Stimulated activated memory B cell treated with anti-CD40 and anti-IgM and Interleukin-4, amounts not matched to agents 10 μg/mL and 1 μg/mL and 100 μg/mL, for 72 hours (primary cell): ENCODE data around the gene FBXO10.
"Not testable (repeated sequence)": the region's sequence is repeated elsewhere in the genome, so short reads cannot be mapped to it uniquely, and the experiment has no call there.

Experiments
- ATAC-seq: fragments of 150-1000 bp; cut with Tn5 transposase; 2 replicates; pipeline ENCODE4 v1.10.0; 2021
- H3K27ac Mint-ChIP-seq: one replicate; pipeline ENCODE4 v1.8.0; 2022; ENCODE audit warnings: mild to moderate bottlenecking, mixed read lengths
- H3K27me3 Mint-ChIP-seq: one replicate; pipeline ENCODE4 v1.8.0; 2022; ENCODE audit warnings: mixed read lengths
- H3K36me3 Mint-ChIP-seq: one replicate; pipeline ENCODE4 v1.8.0; 2022; ENCODE audit warnings: mixed read lengths
- H3K4me1 Mint-ChIP-seq: one replicate; pipeline ENCODE4 v1.8.0; 2022; ENCODE audit warnings: mixed read lengths
- H3K4me3 Mint-ChIP-seq: one replicate; pipeline ENCODE4 v1.8.0; 2022; ENCODE audit warnings: mild to moderate bottlenecking, moderate library complexity, mixed read lengths
- H3K9me3 Mint-ChIP-seq: one replicate; pipeline ENCODE4 v1.8.0; 2022; ENCODE audit warnings: mixed read lengths

The FBXO10 gene

DNA sequence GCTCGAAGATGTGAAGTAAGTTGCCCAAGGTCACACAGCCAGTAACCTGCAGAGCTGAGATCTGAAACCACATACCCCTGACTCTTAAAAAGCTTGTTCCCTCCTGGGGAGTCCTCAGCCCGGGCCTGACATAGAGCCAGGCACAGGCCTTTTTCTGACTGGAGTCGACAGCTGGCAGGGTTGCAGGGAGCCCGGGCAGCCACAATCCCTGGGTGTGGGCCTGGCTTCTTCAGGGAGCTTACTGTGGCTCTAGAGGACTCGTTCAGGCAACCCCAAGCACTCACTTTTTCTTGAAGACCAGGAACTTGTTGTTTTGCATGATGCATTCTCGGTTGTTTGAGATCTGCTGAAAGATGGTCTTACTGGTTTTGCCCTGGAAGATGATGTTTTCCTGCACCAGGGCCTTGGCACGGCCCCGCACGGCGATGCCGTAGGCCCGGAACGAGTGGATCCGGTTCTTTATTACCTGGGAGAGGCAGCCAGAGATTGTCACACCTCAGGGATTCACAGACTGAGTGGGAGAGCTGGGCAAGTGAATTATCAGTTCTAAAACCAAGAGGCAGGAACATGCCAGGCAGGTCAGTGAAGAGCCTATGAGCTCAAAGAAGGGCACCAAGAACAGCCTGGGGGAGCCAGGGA, 60.4 kb downstream of the FBXO10 start:
- no peak overlapping the region for H3K27ac Mint-ChIP-seq
- peaks cover 64% of the 10 kb centered on the region for H3K36me3 Mint-ChIP-seq
- H3K4me3 Mint-ChIP-seq = no peak overlapping the region
- no peaks in the 10 kb centered on the region for H3K9me3 Mint-ChIP-seq
- no peak for ATAC-seq
- peaks cover 16% of the 10 kb centered on the region for H3K4me1 Mint-ChIP-seq
- no peaks in the 10 kb centered on the region for H3K27me3 Mint-ChIP-seq

DNA sequence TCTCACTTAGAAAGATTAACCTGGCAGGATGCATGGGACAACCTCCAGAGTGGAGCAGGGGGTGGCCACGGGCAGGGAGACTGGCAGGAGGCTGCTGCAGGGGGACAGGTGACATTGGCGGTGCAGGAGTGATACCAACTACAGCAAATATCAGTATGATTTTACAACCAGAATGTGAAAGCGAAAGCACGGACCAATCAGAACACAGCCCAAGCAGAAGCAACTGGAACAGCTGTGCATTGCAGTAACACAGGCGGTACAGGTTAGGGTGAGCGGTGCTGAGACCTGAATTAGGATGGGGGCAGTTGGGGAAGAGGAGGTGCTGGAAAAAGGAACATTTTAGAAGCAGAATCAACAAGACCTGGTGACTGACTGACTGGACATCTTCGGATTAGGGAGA, 61.2 kb downstream of the FBXO10 start:
- no peak for ATAC-seq
- Mint-ChIP-seq H3K36me3 (peaks cover 58% of the 10 kb centered on the region), H3K27ac (no peak overlapping the region), H3K27me3 (no peaks in the 10 kb centered on the region), H3K9me3 (no peaks in the 10 kb centered on the region), H3K4me1 (peaks cover 16% of the 10 kb centered on the region), H3K4me3 (no peak overlapping the region)

DNA sequence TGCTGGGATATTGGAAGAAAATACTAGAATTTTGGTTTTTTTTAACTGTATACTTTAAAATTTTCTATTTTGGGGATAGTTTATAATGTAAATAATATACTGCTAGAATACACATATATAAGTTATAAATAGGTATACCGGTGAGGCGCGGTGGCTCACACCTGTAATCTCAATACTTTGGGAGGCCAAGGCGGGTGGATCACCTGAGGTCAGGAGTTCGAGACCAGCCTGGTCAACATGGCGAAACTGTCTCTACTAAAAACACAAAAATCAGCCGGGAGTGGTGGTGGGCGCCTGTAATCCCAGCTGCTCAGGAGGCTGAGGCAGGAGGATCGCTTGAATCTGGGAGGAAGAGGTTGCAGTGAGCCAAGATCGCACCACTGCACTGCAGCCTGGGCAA, 61.8 kb downstream of the FBXO10 start:
- H3K4me1 Mint-ChIP-seq = peaks cover 16% of the 10 kb centered on the region
- H3K27ac Mint-ChIP-seq, H3K9me3 Mint-ChIP-seq, H3K4me3 Mint-ChIP-seq, ATAC-seq, H3K27me3 Mint-ChIP-seq: not testable (repeated sequence)
- H3K36me3 Mint-ChIP-seq = peaks cover 58% of the 10 kb centered on the region

DNA sequence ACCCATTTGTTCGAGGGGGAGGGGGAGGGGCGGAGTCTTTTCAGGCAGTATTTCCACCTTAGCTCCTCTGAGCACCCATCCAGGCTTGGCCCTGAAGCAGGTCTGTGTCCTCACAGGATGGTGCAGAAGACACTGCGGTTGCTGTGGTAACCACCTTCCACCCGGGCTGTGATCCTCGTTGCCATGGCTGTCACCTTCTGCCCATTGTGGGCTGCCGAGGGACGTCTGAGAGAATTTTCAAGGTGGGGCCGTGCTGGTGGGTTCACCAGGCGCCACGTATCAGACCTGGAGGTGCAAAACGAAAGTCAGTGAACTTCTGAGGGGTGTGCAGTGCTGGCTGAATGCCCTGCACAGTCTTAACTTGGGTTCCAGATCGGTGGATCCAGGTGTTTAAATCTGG, 63.7 kb downstream of the FBXO10 start:
- Mint-ChIP-seq H3K27me3 (no peaks in the 10 kb centered on the region), H3K27ac (no peak overlapping the region), H3K9me3 (no peaks in the 10 kb centered on the region), H3K36me3 (peaks cover 61% of the 10 kb centered on the region), H3K4me1 (peaks cover 16% of the 10 kb centered on the region), H3K4me3 (no peak overlapping the region)
- no peak for ATAC-seq

DNA sequence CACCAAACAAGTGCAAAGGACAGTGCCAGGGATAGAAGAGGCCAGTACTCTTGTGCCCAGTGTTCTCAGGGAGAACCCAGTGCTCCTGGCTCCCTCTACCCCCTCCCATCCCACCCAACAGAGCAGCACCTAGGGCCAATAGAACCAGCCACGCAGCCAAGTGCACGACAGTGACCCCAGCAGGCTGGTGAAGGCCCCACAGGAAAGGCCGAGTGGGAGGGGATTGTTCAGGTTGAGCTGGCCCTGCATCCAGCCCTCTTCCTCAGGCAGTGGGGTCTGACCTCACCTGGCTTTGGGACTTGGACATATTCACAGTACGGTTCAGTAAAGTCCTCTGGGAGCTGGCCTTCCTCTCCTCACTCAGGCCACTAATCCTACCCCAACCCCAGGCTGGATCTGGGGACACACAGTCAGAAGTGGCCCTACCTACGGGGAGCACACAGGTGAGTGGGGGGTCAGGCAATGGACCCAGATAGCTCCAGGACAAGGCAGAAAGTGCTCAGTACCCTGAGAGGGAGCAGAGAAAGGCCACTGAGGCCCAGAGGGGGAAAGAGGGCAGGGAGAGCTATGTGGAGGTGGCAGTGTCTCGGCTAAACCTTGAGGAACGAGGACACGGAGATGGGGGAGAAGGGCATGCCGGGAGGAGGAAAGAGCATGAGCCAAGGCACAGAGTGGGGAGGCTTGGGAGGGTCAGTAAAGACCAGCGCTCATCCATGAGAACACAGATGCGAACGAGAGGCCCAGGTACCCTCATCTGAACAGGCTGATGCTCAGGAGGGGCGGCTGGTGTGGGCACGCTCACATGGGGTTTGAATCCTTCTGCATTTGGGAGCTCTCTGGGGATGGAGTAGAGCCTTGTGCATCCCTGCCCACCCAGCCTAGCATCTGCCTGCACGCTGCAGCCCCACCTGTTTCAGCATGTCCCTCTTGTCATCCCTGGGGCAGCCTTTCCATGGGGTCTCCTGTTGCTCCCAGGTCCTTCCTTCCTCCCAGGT, 64.9 kb downstream of the FBXO10 start:
- H3K27ac Mint-ChIP-seq = peak overlapping the region; percentile 73
- H3K36me3 Mint-ChIP-seq = peaks cover 67% of the 10 kb centered on the region
- peaks cover 16% of the 10 kb centered on the region for H3K4me1 Mint-ChIP-seq
- no peaks in the 10 kb centered on the region for H3K9me3 Mint-ChIP-seq
- peak; percentile 59 for ATAC-seq
- H3K4me3 Mint-ChIP-seq = no peak overlapping the region
- H3K27me3 Mint-ChIP-seq = no peaks in the 10 kb centered on the region

DNA sequence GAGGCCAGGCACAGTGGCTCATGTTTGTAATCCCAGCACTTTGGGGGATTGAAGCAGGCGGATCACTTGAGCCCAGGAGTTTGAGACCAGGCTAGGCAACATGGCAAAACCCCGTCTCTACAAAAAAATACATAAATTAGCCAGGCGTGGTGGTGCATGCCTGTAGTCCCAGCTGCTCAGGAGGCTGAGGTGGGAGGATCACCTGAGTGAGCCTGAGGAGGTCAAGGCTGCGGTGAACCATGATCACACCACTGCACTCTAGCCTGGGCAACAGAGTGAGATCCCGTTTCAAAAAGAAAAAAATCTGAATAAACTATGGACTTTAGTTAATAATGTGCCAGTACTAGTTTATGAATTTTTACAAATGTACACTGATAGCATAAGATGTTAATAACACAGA, 66.1 kb downstream of the FBXO10 start:
- ATAC-seq, H3K27ac Mint-ChIP-seq, H3K27me3 Mint-ChIP-seq, H3K4me3 Mint-ChIP-seq, H3K9me3 Mint-ChIP-seq: not testable (repeated sequence)
- peaks cover 60% of the 10 kb centered on the region for H3K36me3 Mint-ChIP-seq
- peaks cover 13% of the 10 kb centered on the region for H3K4me1 Mint-ChIP-seq

DNA sequence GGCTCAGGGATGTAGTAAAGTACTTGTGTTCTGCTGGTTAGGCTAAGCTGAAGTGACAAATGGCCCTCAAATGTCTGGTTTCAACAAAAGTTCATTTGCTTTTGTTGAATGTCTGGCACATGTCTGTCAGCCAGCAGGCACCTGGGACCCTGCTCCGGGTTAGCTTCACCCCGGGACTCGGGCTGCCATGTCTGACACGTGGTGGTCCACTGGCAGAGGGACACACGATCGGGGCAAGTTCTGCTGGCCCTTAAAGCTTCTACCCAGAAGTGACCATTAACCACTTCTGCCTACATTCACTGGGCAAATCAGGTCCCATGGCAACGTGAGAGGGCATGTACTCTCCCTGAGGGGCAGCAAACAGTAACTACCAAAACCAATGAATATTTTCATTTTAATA, 66.6 kb downstream of the FBXO10 start:
- Mint-ChIP-seq H3K27me3 (no peaks in the 10 kb centered on the region), H3K4me1 (peaks cover 10% of the 10 kb centered on the region), H3K4me3 (no peak overlapping the region), H3K9me3 (no peaks in the 10 kb centered on the region), H3K27ac (peak overlapping the region; percentile 65), H3K36me3 (peaks cover 55% of the 10 kb centered on the region)
- ATAC-seq = no peak

DNA sequence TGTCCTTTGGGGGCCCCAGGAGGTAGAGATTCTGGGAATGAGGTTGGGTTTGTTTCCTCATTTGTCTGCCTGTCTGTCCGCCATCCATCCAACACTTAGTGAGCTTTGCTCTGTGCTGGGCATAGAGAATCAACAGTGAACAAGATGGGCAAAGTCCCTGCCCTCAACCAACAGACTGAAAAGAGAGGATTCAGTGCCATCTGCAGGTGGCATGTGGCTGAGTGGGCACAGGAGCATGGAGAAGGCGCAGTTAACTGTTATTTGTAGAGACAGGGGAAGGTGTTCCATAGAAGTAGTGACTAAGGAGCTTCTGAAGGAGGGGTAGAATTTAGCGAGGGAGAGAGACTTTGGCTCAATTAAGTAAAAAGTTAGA, 67.4 kb downstream of the FBXO10 start:
- peaks cover 10% of the 10 kb centered on the region for H3K4me1 Mint-ChIP-seq
- no peak for ATAC-seq
- no peak overlapping the region for H3K4me3 Mint-ChIP-seq
- H3K36me3 Mint-ChIP-seq = peaks cover 54% of the 10 kb centered on the region
- H3K27ac Mint-ChIP-seq = peak overlapping the region; percentile 65
- no peaks in the 10 kb centered on the region for H3K9me3 Mint-ChIP-seq
- no peaks in the 10 kb centered on the region for H3K27me3 Mint-ChIP-seq

DNA sequence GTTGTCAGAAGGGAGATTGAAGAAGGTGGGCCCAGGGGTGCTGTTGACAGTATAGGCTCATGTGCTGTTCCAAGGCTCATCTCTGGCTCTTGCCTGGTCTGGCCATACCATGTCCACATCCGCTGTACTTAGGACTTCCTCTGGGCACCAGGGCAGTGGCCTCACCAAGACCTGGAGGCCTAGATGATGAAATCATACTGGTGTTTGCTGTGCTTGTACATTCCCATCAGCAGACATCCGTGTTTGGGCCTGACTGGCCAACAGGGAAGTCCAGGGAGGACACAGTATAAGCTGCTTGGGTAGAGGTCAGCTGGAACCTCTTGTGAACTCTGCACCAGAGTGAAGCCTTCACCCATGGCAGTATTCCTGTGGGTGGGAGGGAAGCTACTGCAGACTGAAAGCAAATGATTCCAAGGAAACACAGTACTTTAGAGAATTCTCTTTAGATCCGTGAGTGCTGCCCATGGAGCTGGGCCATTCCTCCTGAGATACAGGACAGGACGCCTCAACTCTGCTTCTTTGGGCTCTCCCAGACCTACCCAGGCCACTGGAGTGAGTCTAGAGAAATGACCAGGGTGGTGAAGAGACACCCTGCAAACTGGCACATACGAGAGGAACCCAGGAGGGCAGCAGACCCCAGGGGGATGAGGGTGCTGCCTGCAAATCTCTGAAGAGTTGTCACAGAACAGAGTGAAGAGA, 67.9 kb downstream of the FBXO10 start:
- H3K4me1 Mint-ChIP-seq = peaks cover 10% of the 10 kb centered on the region
- peak overlapping the region; percentile 28 for H3K27ac Mint-ChIP-seq
- H3K4me3 Mint-ChIP-seq = no peak overlapping the region

DNA sequence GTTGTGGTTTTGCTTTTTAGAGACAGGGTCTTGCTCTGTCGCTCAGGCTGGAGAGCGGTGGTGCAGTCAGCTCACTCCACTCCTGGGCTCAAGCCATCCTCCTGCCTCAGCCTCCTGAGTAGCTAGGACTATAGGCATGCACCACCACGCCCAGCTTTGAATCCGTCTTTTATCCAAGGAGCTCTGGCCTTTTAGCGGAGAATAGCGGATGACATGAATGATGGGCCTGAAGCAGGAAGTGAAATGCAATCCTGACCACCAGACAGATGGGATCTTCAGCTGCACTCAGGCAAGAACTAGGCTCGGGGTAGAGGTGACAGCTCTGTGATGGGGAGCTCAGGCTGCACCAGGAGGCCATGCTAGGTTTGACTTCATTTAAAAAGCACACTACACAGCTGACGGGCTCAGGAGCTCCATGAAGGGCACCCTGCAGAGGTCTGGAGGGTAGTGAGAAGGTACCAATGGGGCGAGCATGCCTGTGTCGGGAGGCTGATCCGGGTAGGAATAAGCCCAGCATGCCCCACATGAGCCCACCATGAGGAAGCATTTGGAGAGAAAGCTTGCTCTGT, 68.5 kb downstream of the FBXO10 start:
- Mint-ChIP-seq H3K4me3 (no peak overlapping the region), H3K27ac (peak overlapping the region; percentile 28), H3K36me3 (peaks cover 62% of the 10 kb centered on the region), H3K4me1 (peaks cover 10% of the 10 kb centered on the region), H3K27me3 (no peaks in the 10 kb centered on the region), H3K9me3 (no peaks in the 10 kb centered on the region)
- no peak for ATAC-seq

More for the DNA sequence above, 67.9 kb downstream of the FBXO10 start:
- H3K27me3 Mint-ChIP-seq = no peaks in the 10 kb centered on the region
- H3K36me3 Mint-ChIP-seq = peaks cover 56% of the 10 kb centered on the region
- H3K9me3 Mint-ChIP-seq = no peaks in the 10 kb centered on the region
- ATAC-seq = no peak

DNA sequence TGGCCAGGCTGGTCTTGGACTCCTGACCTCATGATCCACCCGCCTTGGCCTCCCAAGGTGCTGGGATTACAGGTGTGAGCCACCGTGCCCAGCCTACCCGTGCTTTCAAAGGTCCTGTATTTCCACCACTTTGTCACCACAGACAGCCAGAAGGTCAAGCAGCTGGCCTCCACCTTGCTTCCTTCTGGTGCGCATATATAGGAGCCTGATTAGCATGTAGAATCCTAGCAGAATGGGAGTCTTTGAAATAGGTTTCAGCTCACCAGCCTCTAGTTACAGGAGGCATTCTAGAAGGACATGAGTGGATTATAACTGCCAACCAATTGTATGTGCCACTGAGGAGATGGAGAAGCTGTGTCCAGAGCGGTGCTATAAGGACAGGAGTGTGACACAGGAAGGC, 71.6 kb downstream of the FBXO10 start:
- no peaks in the 10 kb centered on the region for H3K9me3 Mint-ChIP-seq
- no peaks in the 10 kb centered on the region for H3K27me3 Mint-ChIP-seq
- H3K4me3 Mint-ChIP-seq = no peak overlapping the region
- no peaks in the 10 kb centered on the region for H3K4me1 Mint-ChIP-seq
- H3K36me3 Mint-ChIP-seq = peaks cover 79% of the 10 kb centered on the region
- no peak for ATAC-seq
- no peak overlapping the region for H3K27ac Mint-ChIP-seq

DNA sequence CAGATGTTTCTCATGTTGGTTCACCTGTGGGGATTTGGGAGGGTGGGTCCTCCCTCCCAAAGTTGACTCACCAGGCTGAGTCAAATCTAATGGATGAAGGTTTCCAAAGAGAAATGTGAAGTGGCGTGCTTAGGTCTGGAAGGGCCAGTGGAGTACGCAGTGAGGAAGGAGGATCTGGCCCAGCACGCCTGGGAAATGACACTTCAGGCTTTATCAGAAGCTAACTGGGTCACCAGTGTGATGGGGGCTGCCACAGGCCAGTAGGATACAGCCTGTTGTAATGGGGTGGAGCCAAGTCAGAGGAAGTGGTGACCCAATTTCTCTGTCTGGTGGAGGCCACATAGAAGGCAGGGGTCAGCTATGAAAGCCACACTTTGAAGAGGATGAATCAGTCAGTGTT, 72.4 kb downstream of the FBXO10 start:
- H3K4me1 Mint-ChIP-seq = no peaks in the 10 kb centered on the region
- H3K4me3 Mint-ChIP-seq = no peak overlapping the region

DNA sequence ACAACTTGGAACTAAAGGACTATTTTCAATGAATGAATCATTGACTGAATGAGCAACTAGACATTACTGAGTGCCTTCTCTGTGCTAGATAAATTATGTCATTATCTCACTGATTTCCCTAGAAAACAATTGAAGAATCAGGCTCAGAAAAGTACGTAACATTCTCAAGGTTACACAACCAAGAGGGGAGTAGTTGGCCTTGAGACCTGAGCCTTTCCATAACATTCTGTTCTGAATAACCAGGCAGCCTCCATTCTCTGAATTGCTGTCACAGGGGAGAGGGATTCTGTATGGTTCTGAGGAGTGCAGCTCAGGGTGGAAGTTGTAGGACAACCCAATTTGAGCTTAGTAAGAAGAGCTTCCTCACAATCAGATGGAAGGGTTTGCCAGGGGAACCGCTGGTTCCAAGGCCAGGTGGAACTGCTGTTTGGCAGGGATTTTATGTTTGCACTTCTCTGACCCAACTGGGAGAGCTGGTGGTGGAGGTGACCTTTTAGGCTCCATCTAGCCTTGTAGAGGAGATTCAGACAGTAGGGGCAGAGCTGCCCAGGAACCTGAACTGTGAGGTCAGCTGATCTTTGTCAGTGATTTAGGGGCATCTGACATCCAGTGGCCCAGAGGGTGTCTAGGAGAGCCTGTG, 74.1 kb downstream of the FBXO10 start:
- Mint-ChIP-seq H3K27ac (no peak overlapping the region), H3K4me3 (no peak overlapping the region), H3K4me1 (no peaks in the 10 kb centered on the region), H3K9me3 (no peaks in the 10 kb centered on the region), H3K36me3 (peaks cover 68% of the 10 kb centered on the region), H3K27me3 (no peaks in the 10 kb centered on the region)
- no peak for ATAC-seq

More for the DNA sequence above, 72.4 kb downstream of the FBXO10 start:
- Mint-ChIP-seq H3K27ac (no peak overlapping the region), H3K36me3 (peaks cover 72% of the 10 kb centered on the region), H3K27me3 (no peaks in the 10 kb centered on the region), H3K9me3 (no peaks in the 10 kb centered on the region)
- ATAC-seq = no peak

DNA sequence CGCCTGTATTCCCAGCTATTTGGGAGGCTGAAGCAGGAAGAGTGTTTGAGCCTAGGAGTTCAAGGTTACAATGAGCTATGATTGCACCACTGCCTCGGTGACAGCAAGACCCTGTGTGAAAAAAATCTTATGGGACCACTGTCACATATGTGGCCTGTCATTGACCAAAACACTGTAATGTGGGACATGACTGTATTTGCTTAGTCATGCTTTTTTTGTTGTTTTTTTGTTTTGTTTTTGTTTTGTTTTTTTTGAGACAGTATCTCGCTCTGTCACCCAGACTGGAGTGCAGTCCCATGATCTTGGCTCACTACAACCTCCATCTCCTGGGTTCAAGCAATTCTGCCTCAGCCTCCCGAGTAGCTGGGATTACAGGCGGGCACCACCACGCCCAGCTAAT, 76.9 kb downstream of the FBXO10 start:
- H3K4me1 Mint-ChIP-seq = no peaks in the 10 kb centered on the region
- no peak overlapping the region for H3K4me3 Mint-ChIP-seq

DNA sequence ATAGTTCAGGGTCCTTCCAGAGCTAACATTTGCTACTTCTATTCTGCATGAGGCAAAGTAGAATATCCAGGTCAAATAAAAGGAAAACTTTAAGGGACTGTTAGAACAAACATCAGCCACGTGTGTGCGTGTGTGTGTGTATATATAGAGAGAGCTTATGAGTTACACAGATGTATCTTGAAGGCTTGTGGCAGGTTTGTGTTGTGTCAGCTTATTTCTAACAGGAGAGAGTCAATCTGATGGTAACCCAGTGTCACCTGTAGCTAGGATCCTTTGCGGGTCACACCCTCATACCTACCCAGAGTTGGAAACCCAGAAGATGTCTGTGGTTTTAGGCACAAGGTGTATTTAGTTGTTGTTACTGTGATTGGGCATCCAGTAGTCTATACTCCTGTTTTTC, 77.7 kb downstream of the FBXO10 start:
- Mint-ChIP-seq H3K9me3 (no peaks in the 10 kb centered on the region), H3K36me3 (peaks cover 73% of the 10 kb centered on the region), H3K27ac (no peak overlapping the region), H3K27me3 (no peaks in the 10 kb centered on the region), H3K4me3 (no peak overlapping the region), H3K4me1 (no peaks in the 10 kb centered on the region)
- no peak for ATAC-seq

More for the DNA sequence above, 76.9 kb downstream of the FBXO10 start:
- Mint-ChIP-seq H3K27me3 (no peaks in the 10 kb centered on the region), H3K36me3 (peaks cover 76% of the 10 kb centered on the region), H3K9me3 (no peaks in the 10 kb centered on the region), H3K27ac (no peak overlapping the region)
- ATAC-seq = no peak
